Measurements from ENCODE around the gene ARMC2.

ARMC2 gene

DNA sequence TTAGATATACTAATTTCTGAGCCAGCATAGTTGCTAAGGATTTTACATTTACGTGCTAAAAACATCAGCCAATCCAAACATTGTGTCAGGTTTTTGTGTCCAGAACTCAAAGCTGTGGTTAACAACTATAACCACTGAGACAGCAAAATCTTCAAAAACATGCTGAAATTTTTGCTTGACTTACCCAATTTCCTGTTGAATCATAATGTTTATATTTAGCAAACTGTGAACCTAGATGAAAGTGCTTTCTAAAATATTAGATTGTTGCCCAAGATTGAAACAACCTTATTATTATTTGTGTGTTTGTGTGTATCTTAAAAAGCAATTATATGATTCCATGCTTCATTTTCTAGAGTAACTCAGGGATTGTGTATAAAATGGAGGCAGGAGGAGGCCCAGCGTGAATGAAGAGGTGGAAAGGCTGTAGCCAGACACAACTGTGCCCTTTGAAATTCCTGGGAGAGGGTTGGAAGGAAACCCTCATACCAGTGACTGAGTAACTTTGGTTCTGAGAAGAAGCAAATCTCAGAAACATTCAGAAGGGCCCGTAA, 48.0 kb downstream of the ARMC2 start:
- TF ChIP-seq POLR2AphosphoS5 (IDR thresholded peaks at IDR 0.05; ENCODE audit: borderline replicate concordance, low read depth, low read length): no peak
- no peak for TF ChIP-seq FOXP2 (optimal IDR thresholded peaks at IDR 0.05; ENCODE audit: control extremely low read depth, extremely low read length, insufficient read depth)
- no peak for TF ChIP-seq EZH2 (IDR thresholded peaks at IDR 0.05)
- Histone ChIP-seq H3K9ac (ENCODE audit: insufficient read length) (peak overlapping the region; percentile 70), H3K4me3 (peak overlapping the region; percentile 64), H3K36me3 (ENCODE audit: insufficient read depth, low read length) (no peaks in the 10 kb centered on the region), H3K9me3 (ENCODE audit: low read depth, low read length) (no peaks in the 10 kb centered on the region), H3K27ac (peak overlapping the region; percentile 95)
- peak; percentile 66 for DNase-seq (ENCODE audit: low read depth, low spot score)

- H3K27ac ChIP-seq: 0 out of 2 replicates have a peak overlapping the region, but pooled peaks have one; percentile 95
- no peak overlapping the region for H3K9ac ChIP-seq (ENCODE audit: insufficient read length)
- no peak overlapping the region for H3K4me3 ChIP-seq
- no peak for DNase-seq (ENCODE audit: low read depth, low spot score)
- no peak for TF ChIP-seq EZH2 (IDR thresholded peaks at IDR 0.05)
- no peak for TF ChIP-seq FOXP2 (optimal IDR thresholded peaks at IDR 0.05; ENCODE audit: control extremely low read depth, extremely low read length, insufficient read depth)
- TF ChIP-seq POLR2AphosphoS5 (IDR thresholded peaks at IDR 0.05; ENCODE audit: borderline replicate concordance, low read depth, low read length): no peak
- no peaks in the 10 kb centered on the region for H3K36me3 ChIP-seq (ENCODE audit: insufficient read depth, low read length)
- no peaks in the 10 kb centered on the region for H3K9me3 ChIP-seq (ENCODE audit: low read depth, low read length)
Observed at GRCh38 chr6:108897371-108897770, 49.1 kb downstream of the ARMC2 start.

DNA sequence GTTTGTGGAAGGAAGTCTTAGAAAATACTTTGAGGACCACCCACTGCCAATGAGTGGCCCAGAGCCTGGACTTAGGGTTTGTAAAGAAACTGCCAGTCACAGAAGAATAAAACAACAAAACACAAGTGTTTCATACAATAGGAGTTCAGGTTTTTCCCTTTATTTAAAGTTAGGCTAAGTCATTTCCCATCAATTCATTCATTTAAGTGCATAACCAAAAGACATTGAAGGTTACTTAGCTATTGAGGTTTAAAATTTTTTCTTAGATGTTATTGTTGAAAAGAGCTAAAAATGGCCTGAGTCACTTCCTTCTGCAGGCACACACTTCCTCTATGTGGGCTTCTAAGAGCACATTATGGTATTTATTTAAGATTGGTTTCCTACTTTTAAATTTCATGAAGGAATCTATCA, 54.2 kb downstream of the ARMC2 start:
- no peaks in the 10 kb centered on the region for H3K9me3 ChIP-seq (ENCODE audit: low read depth, low read length)
- no peak for DNase-seq (ENCODE audit: low read depth, low spot score)
- H3K27ac ChIP-seq: no peak overlapping the region
- no peak overlapping the region for H3K4me3 ChIP-seq
- no peak for TF ChIP-seq EZH2 (IDR thresholded peaks at IDR 0.05)
- H3K36me3 ChIP-seq (ENCODE audit: insufficient read depth, low read length): no peaks in the 10 kb centered on the region
- H3K9ac ChIP-seq (ENCODE audit: insufficient read length): no peak overlapping the region

DNA sequence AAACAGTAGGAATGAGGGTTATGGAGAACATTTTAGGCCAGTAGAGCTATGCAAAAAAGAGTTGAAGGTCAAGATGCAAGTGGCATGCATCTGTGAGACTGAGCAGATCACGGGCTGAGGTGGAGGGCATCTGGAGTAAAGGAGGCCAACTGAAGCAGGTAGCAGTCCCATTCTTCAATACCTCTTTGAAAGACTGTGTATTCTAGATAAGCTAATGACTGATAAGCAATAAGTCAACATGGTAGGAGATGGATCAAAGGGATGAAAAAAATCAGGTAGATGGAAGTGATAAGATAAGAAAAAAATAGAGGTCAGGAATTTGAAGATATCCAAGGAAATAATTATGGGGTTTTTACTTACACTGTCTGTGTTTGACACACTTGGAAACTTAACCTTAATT, 55.6 kb downstream of the ARMC2 start:
- no peak overlapping the region for H3K9ac ChIP-seq (ENCODE audit: insufficient read length)
- H3K4me3 ChIP-seq: no peak overlapping the region
- no peak for DNase-seq (ENCODE audit: low read depth, low spot score)
- H3K36me3 ChIP-seq (ENCODE audit: insufficient read depth, low read length): no peaks in the 10 kb centered on the region
- TF ChIP-seq POLR2AphosphoS5 (IDR thresholded peaks at IDR 0.05; ENCODE audit: borderline replicate concordance, low read depth, low read length): no peak
- TF ChIP-seq FOXP2 (optimal IDR thresholded peaks at IDR 0.05; ENCODE audit: control extremely low read depth, extremely low read length, insufficient read depth): no peak
- TF ChIP-seq EZH2 (IDR thresholded peaks at IDR 0.05): no peak
- H3K27ac ChIP-seq: no peak overlapping the region
- H3K9me3 ChIP-seq (ENCODE audit: low read depth, low read length): no peaks in the 10 kb centered on the region

- no peak for TF ChIP-seq EZH2 (IDR thresholded peaks at IDR 0.05)
- no peak for TF ChIP-seq FOXP2 (optimal IDR thresholded peaks at IDR 0.05; ENCODE audit: control extremely low read depth, extremely low read length, insufficient read depth)
- TF ChIP-seq POLR2AphosphoS5 (IDR thresholded peaks at IDR 0.05; ENCODE audit: borderline replicate concordance, low read depth, low read length): no peak
Observed at GRCh38 chr6:108904741-108905140, 56.5 kb downstream of the ARMC2 start.

GRCh38 chr6:108914235-108915022, 66.2 kb downstream of the ARMC2 start:
- no peak overlapping the region for H3K9ac ChIP-seq (ENCODE audit: insufficient read length)
- no peak overlapping the region for H3K27ac ChIP-seq
- H3K36me3 ChIP-seq (ENCODE audit: insufficient read depth, low read length): no peaks in the 10 kb centered on the region
- TF ChIP-seq EZH2 (IDR thresholded peaks at IDR 0.05) (no peak), POLR2AphosphoS5 (IDR thresholded peaks at IDR 0.05; ENCODE audit: borderline replicate concordance, low read depth, low read length) (no peak), FOXP2 (optimal IDR thresholded peaks at IDR 0.05; ENCODE audit: control extremely low read depth, extremely low read length, insufficient read depth) (no peak)
- no peaks in the 10 kb centered on the region for H3K9me3 ChIP-seq (ENCODE audit: low read depth, low read length)
- no peak for DNase-seq (ENCODE audit: low read depth, low spot score)
- no peak overlapping the region for H3K4me3 ChIP-seq

More at GRCh38 chr6:108904741-108905140, 56.5 kb downstream of the ARMC2 start:
- Histone ChIP-seq H3K9ac (ENCODE audit: insufficient read length) (no peak overlapping the region), H3K4me3 (no peak overlapping the region), H3K36me3 (ENCODE audit: insufficient read depth, low read length) (no peaks in the 10 kb centered on the region), H3K27ac (no peak overlapping the region), H3K9me3 (ENCODE audit: low read depth, low read length) (no peaks in the 10 kb centered on the region)
- DNase-seq (ENCODE audit: low read depth, low spot score): no peak

DNA sequence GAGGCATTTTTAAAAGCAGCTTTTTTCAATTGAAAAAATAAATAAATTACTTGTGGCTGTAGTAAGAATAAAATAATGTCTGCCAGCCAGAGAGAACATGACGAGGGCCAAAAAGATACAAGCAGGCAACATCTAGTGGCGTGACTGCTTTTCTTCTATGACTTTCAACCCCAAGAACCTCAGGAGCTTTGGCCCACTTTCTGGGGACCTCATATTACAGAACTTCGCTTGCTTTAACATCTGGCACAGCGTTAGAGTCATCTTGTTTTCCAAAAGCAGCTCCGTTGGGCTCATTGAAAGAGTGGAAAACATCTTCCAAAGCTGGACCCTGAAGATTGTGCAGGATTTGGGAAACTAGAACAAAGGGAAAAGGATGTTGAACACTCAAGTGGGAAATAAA, 67.0 kb downstream of the ARMC2 start:
- no peak for TF ChIP-seq POLR2AphosphoS5 (IDR thresholded peaks at IDR 0.05; ENCODE audit: borderline replicate concordance, low read depth, low read length)
- TF ChIP-seq FOXP2 (optimal IDR thresholded peaks at IDR 0.05; ENCODE audit: control extremely low read depth, extremely low read length, insufficient read depth): no peak
- TF ChIP-seq EZH2 (IDR thresholded peaks at IDR 0.05): no peak
- H3K9me3 ChIP-seq (ENCODE audit: low read depth, low read length): no peaks in the 10 kb centered on the region
- no peak overlapping the region for H3K27ac ChIP-seq
- H3K36me3 ChIP-seq (ENCODE audit: insufficient read depth, low read length): no peaks in the 10 kb centered on the region
- no peak overlapping the region for H3K9ac ChIP-seq (ENCODE audit: insufficient read length)
- H3K4me3 ChIP-seq: no peak overlapping the region
- DNase-seq (ENCODE audit: low read depth, low spot score): no peak

DNA sequence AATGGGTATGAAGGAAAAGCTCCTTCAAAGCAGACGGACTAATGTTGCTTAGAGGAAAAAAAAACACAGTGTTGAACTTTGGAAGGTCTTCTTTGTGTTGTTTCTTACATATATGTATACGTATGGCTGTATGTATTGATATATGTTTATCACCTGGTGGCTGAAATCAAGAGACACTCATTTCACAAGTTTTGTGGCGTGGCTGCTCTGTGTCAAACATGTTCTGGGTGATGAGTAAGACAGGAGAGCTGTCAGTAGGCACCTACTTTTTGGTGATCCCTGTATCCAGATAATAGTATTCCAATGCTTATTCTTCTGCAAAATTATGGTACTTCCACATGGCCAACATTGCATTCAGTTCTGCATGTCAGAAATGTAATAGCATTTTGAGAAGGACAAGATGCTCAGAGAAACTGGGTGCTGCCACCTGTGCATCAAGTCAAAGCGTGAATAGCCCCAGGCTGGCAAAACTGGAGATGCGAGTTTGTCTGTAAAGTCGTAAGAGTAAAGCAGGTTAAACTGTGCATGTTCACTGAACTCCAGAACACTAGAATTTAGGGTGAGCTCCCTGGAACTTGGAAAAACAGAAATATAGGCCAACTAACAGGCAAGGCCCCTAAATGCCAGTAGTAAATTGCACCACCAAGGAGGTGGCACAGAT, 67.9 kb downstream of the ARMC2 start:
- Histone ChIP-seq H3K27ac (no peak overlapping the region), H3K9me3 (ENCODE audit: low read depth, low read length) (no peaks in the 10 kb centered on the region), H3K9ac (ENCODE audit: insufficient read length) (no peak overlapping the region), H3K36me3 (ENCODE audit: insufficient read depth, low read length) (no peaks in the 10 kb centered on the region), H3K4me3 (no peak overlapping the region)
- no peak for DNase-seq (ENCODE audit: low read depth, low spot score)
- TF ChIP-seq EZH2 (IDR thresholded peaks at IDR 0.05): no peak
- TF ChIP-seq FOXP2 (optimal IDR thresholded peaks at IDR 0.05; ENCODE audit: control extremely low read depth, extremely low read length, insufficient read depth): no peak
- no peak for TF ChIP-seq POLR2AphosphoS5 (IDR thresholded peaks at IDR 0.05; ENCODE audit: borderline replicate concordance, low read depth, low read length)
